Calu3 (cell line): ENCODE results near the gene DNAH5. TPM values are rescaled to one million over a fixed set of nuclear protein-coding genes. Genes with fewer than 3 reads are reported as not detected.

Experiments used
- BruUV-seq: library from RNA; stranded (reverse); fragments of 400-500 nt; replicated peaks from 2 replicates; lab custom pipeline; 2021; lab: Mats Ljungman, UMichigan
- CTCF ChIA-PET: fragments of 300-600 bp; sonication (Branson Sonifier 250); formaldehyde crosslinking; loops from one replicate; lab custom pipeline; 2022; ENCODE audit warnings: antibody characterized with exemption; lab: Charles Lee
- DNase-seq: peaks from one replicate; pipeline ENCODE4 v3.0.0; 2022
- H3K27ac Mint-ChIP-seq: one replicate; pipeline ENCODE4 v1.8.0; 2022; ENCODE audit warnings: mixed read lengths; ENCODE audit not compliant: unreplicated experiment
- H3K27me3 Mint-ChIP-seq: one replicate; pipeline ENCODE4 v1.8.0; 2022; ENCODE audit warnings: mixed read lengths; ENCODE audit not compliant: unreplicated experiment
- H3K36me3 Mint-ChIP-seq: one replicate; pipeline ENCODE4 v1.8.0; 2022; ENCODE audit warnings: mild to moderate bottlenecking, moderate library complexity, mixed read lengths; ENCODE audit not compliant: insufficient read depth, unreplicated experiment
- H3K4me1 Mint-ChIP-seq: one replicate; pipeline ENCODE4 v1.8.0; 2022; ENCODE audit warnings: mild to moderate bottlenecking, low read depth, mixed read lengths; ENCODE audit not compliant: unreplicated experiment
- H3K4me3 Mint-ChIP-seq: one replicate; pipeline ENCODE4 v1.8.0; 2022; ENCODE audit warnings: mild to moderate bottlenecking, low read depth, moderate library complexity, mixed read lengths; ENCODE audit not compliant: unreplicated experiment
- H3K9me3 Mint-ChIP-seq: one replicate; pipeline ENCODE4 v1.8.0; 2022; ENCODE audit warnings: low read depth, mixed read lengths; ENCODE audit not compliant: unreplicated experiment
- intact Hi-C: fragments of 100-400 bp; cut with micrococcal nuclease; formaldehyde crosslinking; loops from one replicate; pipeline ENCODE4 v1.10.0; 2022; ENCODE audit not compliant: unreplicated experiment
- total RNA-seq: library from RNA; stranded (reverse); gene quantifications from 2 replicates; pipeline ENCODE4 v1.2.3, GENCODE V29; 2022
- TF ChIP-seq, protein P1 (sequence below): fragments of 200-600 bp; IDR thresholded peaks from one replicate; pipeline ENCODE4 v1.8.0; 2022; ENCODE audit warnings: antibody characterized with exemption; ENCODE audit not compliant: unreplicated experiment

Gene DNAH5
- total RNA-seq, 1 experiment from 2014 or later, result 5.8 TPM

DNA sequence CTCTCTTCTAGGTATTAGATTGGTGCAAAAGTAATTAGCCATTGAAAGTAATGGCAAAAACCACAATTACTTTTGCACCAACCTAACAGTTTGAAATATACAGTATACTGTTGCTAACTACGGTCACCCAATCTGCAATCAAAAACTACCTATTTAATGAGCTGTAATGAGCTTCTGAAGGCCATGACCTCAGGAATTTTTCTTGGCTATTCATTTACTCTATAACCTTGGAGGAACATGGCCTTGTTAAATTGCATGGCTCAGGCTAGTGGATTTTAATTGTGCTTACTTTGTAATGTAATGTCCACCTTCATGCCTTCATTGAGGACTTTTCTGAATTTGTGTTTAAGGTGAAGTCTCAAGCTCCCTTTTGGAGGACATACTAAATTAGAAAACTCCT lies 24.7 kb downstream of the DNAH5 start:
- Mint-ChIP-seq H3K9me3 (no peaks in the 10 kb centered on the region), H3K36me3 (no peaks in the 10 kb centered on the region), H3K27me3 (no peaks in the 10 kb centered on the region), H3K4me3 (no peak overlapping the region), H3K4me1 (peaks cover 14% of the 10 kb centered on the region), H3K27ac (no peak overlapping the region)
- CTCF ChIA-PET, result no interaction called here
- BruUV-seq, result no TSS peak
- TF ChIP-seq, protein P1, sequence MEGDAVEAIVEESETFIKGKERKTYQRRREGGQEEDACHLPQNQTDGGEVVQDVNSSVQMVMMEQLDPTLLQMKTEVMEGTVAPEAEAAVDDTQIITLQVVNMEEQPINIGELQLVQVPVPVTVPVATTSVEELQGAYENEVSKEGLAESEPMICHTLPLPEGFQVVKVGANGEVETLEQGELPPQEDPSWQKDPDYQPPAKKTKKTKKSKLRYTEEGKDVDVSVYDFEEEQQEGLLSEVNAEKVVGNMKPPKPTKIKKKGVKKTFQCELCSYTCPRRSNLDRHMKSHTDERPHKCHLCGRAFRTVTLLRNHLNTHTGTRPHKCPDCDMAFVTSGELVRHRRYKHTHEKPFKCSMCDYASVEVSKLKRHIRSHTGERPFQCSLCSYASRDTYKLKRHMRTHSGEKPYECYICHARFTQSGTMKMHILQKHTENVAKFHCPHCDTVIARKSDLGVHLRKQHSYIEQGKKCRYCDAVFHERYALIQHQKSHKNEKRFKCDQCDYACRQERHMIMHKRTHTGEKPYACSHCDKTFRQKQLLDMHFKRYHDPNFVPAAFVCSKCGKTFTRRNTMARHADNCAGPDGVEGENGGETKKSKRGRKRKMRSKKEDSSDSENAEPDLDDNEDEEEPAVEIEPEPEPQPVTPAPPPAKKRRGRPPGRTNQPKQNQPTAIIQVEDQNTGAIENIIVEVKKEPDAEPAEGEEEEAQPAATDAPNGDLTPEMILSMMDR, result no peak
- intact Hi-C loops, result no loop called here
- DNase-seq, result no peak

GRCh38 chr5:13919087-13919486 lies 25.4 kb downstream of the DNAH5 start:
- CTCF ChIA-PET, result no interaction called here
- intact Hi-C loops, result no loop called here

DNA sequence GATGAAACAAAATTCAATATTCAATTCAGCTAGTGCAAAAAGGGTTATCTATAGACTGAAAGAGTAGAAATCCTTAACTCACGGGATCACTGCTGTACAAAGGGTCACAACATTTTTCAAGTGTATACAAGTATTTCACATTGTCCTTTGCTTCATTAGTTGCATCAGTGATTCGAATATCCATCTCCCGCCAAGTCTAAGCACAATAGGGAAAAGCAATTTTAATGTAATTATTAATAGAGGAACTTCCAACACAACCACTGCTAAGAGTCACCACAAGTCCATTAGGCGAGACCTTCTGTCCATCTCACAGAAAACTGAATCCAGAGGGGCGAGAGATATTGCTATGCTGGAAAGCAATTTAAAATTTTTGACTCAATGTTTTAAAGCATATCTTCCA lies 27.4 kb downstream of the DNAH5 start:
- intact Hi-C loops, result no loop called here
- Mint-ChIP-seq H3K36me3 (no peaks in the 10 kb centered on the region), H3K27ac (no peak overlapping the region), H3K27me3 (no peaks in the 10 kb centered on the region), H3K4me1 (peaks cover 14% of the 10 kb centered on the region), H3K9me3 (no peaks in the 10 kb centered on the region), H3K4me3 (no peak overlapping the region)
- no TSS peak for BruUV-seq
- DNase-seq, result no peak
- CTCF ChIA-PET, result interaction anchor here (0.6 kb wide), 1 partner anchor 72 kb away, joined by 5 read pairs; no protein-coding TSS in a partner anchor
- TF ChIP-seq, protein P1, result no peak

More at GRCh38 chr5:13919087-13919486, 25.4 kb downstream of the DNAH5 start:
- H3K27ac Mint-ChIP-seq, result no peak overlapping the region
- H3K36me3 Mint-ChIP-seq, result no peaks in the 10 kb centered on the region
- TF ChIP-seq, protein P1, result no peak
- DNase-seq, result no peak
- H3K27me3 Mint-ChIP-seq, result no peaks in the 10 kb centered on the region
- BruUV-seq, result no TSS peak
- no peaks in the 10 kb centered on the region for H3K9me3 Mint-ChIP-seq
- H3K4me3 Mint-ChIP-seq, result no peak overlapping the region
- peaks cover 14% of the 10 kb centered on the region for H3K4me1 Mint-ChIP-seq

GRCh38 chr5:13913962-13914361 lies 30.5 kb downstream of the DNAH5 start:
- no peak for DNase-seq
- no peaks in the 10 kb centered on the region for H3K9me3 Mint-ChIP-seq
- TF ChIP-seq, protein P1, result no peak
- CTCF ChIA-PET, result no interaction called here
- no peak overlapping the region for H3K4me3 Mint-ChIP-seq
- intact Hi-C loops, result no loop called here
- H3K27me3 Mint-ChIP-seq, result no peaks in the 10 kb centered on the region
- no peak overlapping the region for H3K27ac Mint-ChIP-seq
- no TSS peak for BruUV-seq
- no peaks in the 10 kb centered on the region for H3K36me3 Mint-ChIP-seq
- peaks cover 39% of the 10 kb centered on the region for H3K4me1 Mint-ChIP-seq
